Left lung (tissue), 10 donors: Measurements from ENCODE around the gene EGLN3. TPM values are rescaled to one million over a fixed set of nuclear protein-coding genes. Genes with fewer than 3 reads are reported as not detected.

Experiments
- ATAC-seq: fragments of 200-7000 bp; cut with Tn5 transposase; one replicate; pipeline ENCODE4 v1.9.1; 2020; ENCODE audit warnings: moderate library complexity
- DNase-seq, 4 donors: peaks; one replicate each; pipeline ENCODE4 v3.0.0-alpha.2; 2013 to 2020
- H3K27ac ChIP-seq, 2 donors: fragments of 200-600 bp; sonication (generic) in 1 of 2; one replicate each; pipeline versions ENCODE4 v1.5.0 to v1.8.0; 2020 to 2021
- H3K27me3 ChIP-seq, 2 donors: fragments of 200-600 bp; sonication (generic) in 1 of 2; one replicate each; pipeline versions ENCODE4 v1.5.0 to v1.8.0; 2020 to 2021
- H3K36me3 ChIP-seq, 2 donors: fragments of 200-600 bp; sonication (generic) in 1 of 2; one replicate each; pipeline versions ENCODE4 v1.5.0 to v1.8.0; 2020 to 2021
- H3K4me1 ChIP-seq, 2 donors: fragments of 200-600 bp; one replicate each; pipeline ENCODE4 v1.8.0; 2021
- H3K4me3 ChIP-seq, 2 donors: fragments of 200-600 bp; sonication (generic) in 1 of 2; one replicate each; pipeline versions ENCODE4 v1.5.0 to v1.8.0; 2020 to 2021; ENCODE audit warnings: mild to moderate bottlenecking in 1 of 2
- H3K9me3 ChIP-seq, 2 donors: fragments of 200-600 bp; sonication (generic) in 1 of 2; one replicate each; pipeline versions ENCODE4 v1.5.0 to v1.8.0; 2020 to 2021
- CTCF ChIP-seq, 2 donors: fragments of 200-600 bp; sonication (generic) in 1 of 2; IDR thresholded peaks; one replicate each; pipeline versions ENCODE4 v1.5.0 to v1.8.0; 2021; ENCODE audit warnings: antibody characterized with exemption in 2 of 2
- intact Hi-C, 2 donors: fragments of 100-400 bp; cut with DNase I; formaldehyde crosslinking; loops; one replicate each; pipeline versions ENCODE4 v1.11.2 to v1.14.2; 2022
- polyA plus RNA-seq, 6 donors: library from polyadenylated mRNA; unstranded; fragments of 120-200 nt; gene quantifications; one replicate each; pipeline ENCODE4 v1.2.1, GENCODE V29; 2013; ENCODE audit not compliant: insufficient read length in 6 of 6
- total RNA-seq, 2 donors: library from RNA; stranded (reverse); fragmentation: NEBNext Ultra II Directional; extraction: Animal tissue kit (Norgen Biotek cat#: 25700); gene quantifications; one replicate each; pipeline ENCODE4 v1.2.1, GENCODE V29; 2021
- donor health status: DM: no; HTN: yes; CAD: no.
- donor health status: DM: no; HTN: no; CAD: no.

Gene EGLN3
- total and polyA plus RNA-seq, 8 donors, result 1.3 to 99.4 (median 33.9) TPM

GRCh38 chr14:33915682-33916081 is 35.2 kb downstream of the EGLN3 start:
- no peak for ATAC-seq
- H3K27me3 ChIP-seq, result no peaks in the 10 kb centered on the region
- intact Hi-C loops, result no loop called here
- no peaks in the 10 kb centered on the region for H3K36me3 ChIP-seq
- no peak for TF ChIP-seq CTCF (IDR thresholded peaks at IDR 0.05)
- H3K9me3 ChIP-seq, result no peaks in the 10 kb centered on the region
- no peak for DNase-seq
- peaks cover 0 to 3% of the 10 kb centered on the region in 2 donors for H3K4me1 ChIP-seq
- no peak overlapping the region for H3K27ac ChIP-seq
- no peak overlapping the region for H3K4me3 ChIP-seq

GRCh38 chr14:33914676-33915516 is 36.0 kb downstream of the EGLN3 start:
- Histone ChIP-seq H3K4me1 (peaks cover 0 to 3% of the 10 kb centered on the region in 2 donors), H3K9me3 (no peaks in the 10 kb centered on the region), H3K4me3 (no peak overlapping the region), H3K27ac (no peak overlapping the region), H3K27me3 (no peaks in the 10 kb centered on the region), H3K36me3 (no peaks in the 10 kb centered on the region)
- ATAC-seq (peak; percentile 53), DNase-seq (no peak)
- TF ChIP-seq CTCF (IDR thresholded peaks at IDR 0.05), result no peak
- intact Hi-C loops, result no loop called here

- no peak for DNase-seq
- no peak for ATAC-seq
- intact Hi-C loops, result no loop called here
- no peaks in the 10 kb centered on the region for H3K9me3 ChIP-seq
- no peak for TF ChIP-seq CTCF (IDR thresholded peaks at IDR 0.05)
- no peaks in the 10 kb centered on the region for H3K36me3 ChIP-seq
- no peak overlapping the region for H3K4me3 ChIP-seq
- H3K27me3 ChIP-seq, result no peaks in the 10 kb centered on the region
- no peak overlapping the region for H3K27ac ChIP-seq
- H3K4me1 ChIP-seq, result no peaks in the 10 kb centered on the region
Observed at GRCh38 chr14:33911046-33911445, 39.8 kb downstream of the EGLN3 start.

GRCh38 chr14:33910435-33910834 is 40.4 kb downstream of the EGLN3 start:
- no peaks in the 10 kb centered on the region for H3K4me1 ChIP-seq
- intact Hi-C loops, result no loop called here
- no peak for TF ChIP-seq CTCF (IDR thresholded peaks at IDR 0.05)
- ATAC-seq (no peak), DNase-seq (no peak)
- H3K27ac ChIP-seq, result no peak overlapping the region
- H3K9me3 ChIP-seq, result no peaks in the 10 kb centered on the region
- no peaks in the 10 kb centered on the region for H3K36me3 ChIP-seq
- H3K27me3 ChIP-seq, result no peaks in the 10 kb centered on the region
- H3K4me3 ChIP-seq, result no peak overlapping the region

GRCh38 chr14:33909380-33910084 is 41.3 kb downstream of the EGLN3 start:
- no peaks in the 10 kb centered on the region for H3K9me3 ChIP-seq
- no peak for TF ChIP-seq CTCF (IDR thresholded peaks at IDR 0.05)
- H3K4me1 ChIP-seq, result no peaks in the 10 kb centered on the region
- no peak overlapping the region for H3K4me3 ChIP-seq
- no peak overlapping the region for H3K27ac ChIP-seq
- intact Hi-C loops, result no loop called here
- no peaks in the 10 kb centered on the region for H3K27me3 ChIP-seq
- ATAC-seq, result no peak
- H3K36me3 ChIP-seq, result no peaks in the 10 kb centered on the region
- DNase-seq, result no peak
